Measurements from ENCODE around the gene TTC7B.
"Not testable (repeated sequence)": the region's sequence is repeated elsewhere in the genome, so short reads cannot be mapped to it uniquely, and the experiment has no call there.

The TTC7B gene

DNA sequence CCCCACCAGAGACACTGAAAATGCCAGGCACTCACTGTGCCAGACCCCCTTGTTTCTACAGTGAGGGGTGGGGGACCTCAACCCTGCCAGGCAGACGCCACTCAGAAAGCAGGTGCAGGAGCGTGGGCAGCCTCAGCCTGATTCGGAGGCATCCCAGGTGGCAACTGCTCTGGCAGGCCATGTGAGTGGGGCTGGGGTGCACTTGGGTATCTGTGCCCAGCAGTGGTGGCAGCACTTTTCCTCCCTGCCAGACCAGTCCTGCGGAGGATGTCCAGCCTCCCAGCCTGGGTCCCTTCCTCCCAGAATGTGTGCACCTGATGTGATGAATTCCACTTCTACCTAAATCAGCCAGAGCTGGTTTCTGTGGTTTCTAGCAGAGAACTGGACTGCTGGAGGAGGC lies 13.4 kb upstream of the TTC7B start:
- DNase-seq, result no peak

GRCh38 chr14:90828642-90829487 lies 12.6 kb upstream of the TTC7B start:
- peak; percentile 85 to 90 for DNase-seq

GRCh38 chr14:90827919-90828610 lies 11.8 kb upstream of the TTC7B start:
- peak; percentile 93 to 95 for DNase-seq

- not testable (repeated sequence) for DNase-seq
Measured at GRCh38 chr14:90823542-90823941, 7.3 kb upstream of the TTC7B start.

- peak; percentile 66 to 86 for DNase-seq
Measured at GRCh38 chr14:90820958-90821357, 4.7 kb upstream of the TTC7B start.

DNA sequence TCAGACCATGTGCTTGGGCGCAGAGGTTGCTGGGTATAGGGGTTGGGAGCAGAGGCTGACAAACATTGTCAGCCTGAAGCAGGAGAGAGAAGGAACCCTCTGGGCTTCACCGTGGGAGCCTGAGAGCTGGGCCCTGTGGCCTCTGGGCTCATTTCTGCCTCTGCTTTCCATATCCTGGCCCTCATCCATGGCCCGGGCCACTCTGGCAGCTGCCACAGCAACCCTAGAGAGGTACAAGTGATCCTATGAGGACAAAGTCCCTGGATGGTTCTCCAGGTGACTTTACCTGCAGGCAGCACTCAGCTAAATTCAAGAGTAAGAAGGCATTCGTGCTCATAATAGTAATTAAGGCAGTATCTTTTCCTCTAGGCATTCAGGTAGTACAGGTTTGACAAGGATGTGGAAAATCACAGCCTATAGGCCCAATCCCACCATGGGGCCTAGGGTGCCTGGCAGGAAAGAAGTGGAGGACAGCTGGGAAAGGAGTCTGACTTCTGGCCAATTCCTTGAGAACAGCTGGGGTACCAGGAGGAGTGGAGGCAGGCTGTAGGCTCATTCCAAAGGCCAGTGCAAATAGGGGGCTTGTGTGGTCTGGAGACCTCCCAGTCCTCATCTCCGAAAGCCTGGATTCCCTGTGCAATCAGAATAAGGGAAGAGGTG lies 3.6 kb upstream of the TTC7B start:
- no peak for DNase-seq

DNA sequence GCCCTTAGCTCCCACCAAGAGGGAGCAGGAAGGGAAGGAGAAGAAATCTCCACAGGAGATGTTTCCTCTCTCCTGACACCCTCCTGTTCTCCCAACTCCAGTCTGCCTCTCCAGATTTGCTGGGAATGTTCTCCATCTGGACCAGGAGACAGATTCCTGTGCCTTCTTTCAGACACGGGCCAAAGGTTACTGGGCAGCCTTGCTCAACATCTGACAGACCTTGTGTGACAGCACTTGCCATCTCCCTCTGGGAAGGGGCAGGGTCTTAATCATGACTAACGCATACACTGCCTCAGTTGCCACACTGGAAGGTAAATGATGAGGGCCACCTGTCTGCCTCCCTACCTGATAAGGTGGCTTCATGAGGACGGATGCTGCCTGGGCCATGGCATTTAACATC lies 2.5 kb upstream of the TTC7B start:
- no peak for DNase-seq

DNA sequence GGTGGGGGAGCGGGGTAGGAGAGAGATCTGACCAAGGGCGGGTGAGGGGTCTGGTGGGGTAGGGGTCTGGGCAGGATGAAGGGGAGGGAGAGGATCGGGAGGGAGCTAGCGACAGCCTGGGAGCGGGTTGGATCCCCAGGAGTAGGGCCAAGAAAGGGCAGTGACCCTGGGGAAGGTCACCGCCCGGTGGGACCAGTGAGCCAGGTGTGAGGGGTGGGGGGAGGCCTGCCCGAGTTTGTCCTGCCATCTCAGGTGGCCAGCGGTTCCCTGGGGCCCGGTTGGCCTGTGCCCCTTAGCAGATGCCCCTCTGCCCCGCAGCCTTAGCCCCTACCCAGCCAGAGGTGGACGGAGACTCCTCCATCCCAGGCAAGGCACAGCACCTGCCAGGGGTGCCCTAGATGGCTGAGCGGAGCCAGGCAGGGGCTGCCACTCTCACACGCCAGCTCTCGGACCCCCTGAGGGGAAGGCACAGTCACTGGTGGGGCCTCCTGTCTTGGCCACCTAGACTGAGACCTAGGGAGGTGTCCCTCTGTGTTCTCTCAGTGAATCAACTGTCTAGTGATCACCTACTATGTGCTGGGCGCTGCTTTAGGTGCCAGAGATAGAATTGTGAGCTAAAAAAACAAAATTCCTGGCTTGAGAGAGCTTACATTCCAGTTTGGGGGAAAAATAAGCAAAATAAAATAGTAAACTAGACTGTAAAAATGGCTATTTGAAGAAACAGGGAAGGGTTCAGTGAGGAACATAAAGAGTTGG lies 629 bp upstream of the TTC7B start:
- DNase-seq, result no peak

- no peak for DNase-seq
Measured at GRCh38 chr14:90815572-90815821, 733 bp downstream of the TTC7B start.

DNA sequence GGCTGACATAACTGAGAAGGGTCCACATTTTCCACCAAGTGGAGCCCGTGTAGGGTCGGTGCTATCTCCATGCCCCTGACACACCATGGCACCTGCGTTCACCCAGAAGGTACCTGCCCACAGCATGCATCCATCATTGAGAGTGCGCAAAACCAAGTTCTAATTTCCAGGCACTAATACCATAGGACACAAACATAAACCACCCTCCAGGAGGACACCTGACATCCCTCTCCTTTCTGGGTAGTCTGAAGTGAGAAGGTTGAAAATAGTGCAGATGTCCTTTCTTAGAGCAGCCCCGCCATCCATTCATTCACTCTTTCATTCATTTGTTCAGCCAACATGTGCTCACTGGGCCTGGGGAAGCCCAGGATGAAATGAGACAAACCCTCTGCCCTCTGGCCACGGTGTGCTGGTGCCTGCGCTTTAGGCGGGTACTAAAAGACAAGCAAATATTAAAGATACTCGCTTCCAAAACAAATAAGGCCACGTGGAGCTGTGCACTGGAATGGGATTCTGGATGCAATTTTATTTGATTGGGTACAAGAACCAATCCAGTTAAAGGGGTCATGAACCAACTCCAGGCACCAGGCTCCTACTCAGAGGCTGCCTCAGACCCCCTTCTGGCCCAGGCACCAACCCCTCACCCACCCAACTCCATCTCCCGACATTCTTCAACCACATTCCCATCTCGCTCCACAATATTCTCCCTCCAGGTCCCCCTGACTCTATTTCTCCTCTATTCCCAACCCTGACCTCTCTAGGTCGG lies 1.2 kb downstream of the TTC7B start:
- no peak for DNase-seq

DNA sequence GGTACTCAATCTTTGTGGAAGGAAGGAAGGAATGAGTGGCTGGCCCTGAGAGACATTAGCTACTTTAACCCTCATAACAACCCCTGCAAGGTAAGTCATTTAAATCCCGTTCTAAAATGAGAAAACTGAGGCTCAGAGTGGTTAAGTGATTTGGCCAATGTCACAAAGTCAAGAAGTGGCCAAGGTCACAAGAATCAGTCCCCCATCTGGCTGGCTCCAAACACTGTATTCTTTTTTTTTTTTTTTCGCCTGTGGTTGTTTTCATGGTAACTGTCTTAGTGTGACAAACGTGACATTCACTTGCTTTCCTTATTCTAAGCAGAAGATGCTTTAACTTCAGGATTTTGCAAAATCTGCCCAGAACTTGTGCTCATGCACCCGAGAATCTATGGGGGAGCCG lies 2.8 kb downstream of the TTC7B start:
- DNase-seq, result no peak

- no peak for DNase-seq
Measured at GRCh38 chr14:90812109-90812508, 4.1 kb downstream of the TTC7B start.

DNA sequence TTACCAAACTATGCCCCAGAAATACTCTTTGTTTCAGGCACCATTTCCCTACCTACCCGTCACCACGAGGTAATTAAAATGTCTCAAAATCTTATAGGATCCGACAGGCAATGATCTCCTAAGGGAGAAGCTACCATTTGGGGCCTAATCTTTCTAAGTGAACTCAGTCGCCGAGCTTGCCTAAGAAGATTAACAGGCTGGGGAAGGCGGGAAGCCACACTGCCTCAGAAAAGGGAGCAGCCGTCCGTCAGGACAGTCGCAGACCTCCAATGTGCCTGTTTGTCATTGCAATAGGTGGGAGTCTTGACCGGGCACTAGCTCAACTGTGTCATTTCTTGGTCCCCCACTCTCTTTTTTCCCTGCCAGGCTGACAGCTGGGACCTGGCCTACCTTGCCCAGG lies 4.6 kb downstream of the TTC7B start:
- no peak for DNase-seq

DNA sequence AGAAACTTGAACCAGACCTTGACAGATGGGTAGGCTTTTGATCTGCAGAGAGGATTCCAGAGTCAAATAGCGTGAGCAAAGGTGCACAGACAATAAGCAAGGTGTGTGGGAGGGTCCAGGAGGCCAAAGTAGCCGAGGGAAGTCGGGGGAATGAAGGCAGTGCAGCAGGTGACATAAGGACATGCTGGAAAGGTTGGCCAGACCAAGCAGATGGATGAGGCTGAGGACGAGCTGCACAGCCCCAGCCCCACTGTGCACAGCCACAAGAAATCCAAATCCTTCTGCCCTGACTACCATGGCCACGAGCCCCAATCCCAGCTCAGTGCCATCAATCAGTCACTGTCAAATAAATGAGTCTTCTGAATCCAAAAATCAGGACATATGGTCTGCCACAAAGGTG lies 5.4 kb downstream of the TTC7B start:
- DNase-seq, result no peak

DNA sequence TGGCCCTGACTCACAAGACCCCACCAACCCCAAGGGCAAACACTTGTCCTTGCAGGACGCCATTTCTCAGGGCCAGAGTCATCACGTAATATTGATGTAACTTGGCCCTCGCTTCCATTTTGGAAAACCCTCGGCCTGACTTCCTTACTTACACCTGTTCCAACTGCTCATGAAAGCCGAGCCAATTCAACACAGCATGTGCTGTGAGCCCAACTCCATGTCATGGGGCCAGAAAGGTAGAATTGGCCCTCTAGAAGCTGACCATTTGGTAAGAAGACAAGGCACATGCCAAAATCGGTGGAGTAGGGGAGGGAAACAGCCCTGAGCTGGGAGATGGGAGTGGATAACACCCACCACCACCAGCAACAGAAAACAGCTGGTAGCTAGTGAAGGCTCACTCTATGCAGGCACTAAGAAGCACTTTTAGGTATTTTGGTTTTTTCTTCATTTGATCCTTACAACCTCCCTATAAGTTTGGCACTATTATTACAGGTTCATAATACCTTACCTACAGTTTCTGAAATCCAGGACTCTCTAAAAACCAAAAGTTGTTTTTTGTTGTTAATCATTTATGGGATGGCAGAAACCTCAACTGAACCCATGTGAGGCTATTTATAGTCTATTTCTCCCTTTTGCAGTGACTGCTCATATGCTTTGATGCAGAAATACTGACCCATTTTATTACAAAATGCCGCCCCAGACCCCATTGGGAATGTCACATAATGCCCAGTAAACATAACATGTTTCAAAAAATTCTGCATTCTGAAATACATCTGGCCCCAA lies 6.5 kb downstream of the TTC7B start:
- DNase-seq, result no peak

GRCh38 chr14:90808759-90809529 lies 7.3 kb downstream of the TTC7B start:
- DNase-seq, result peak in 1 of 2 donors; percentile 27

DNA sequence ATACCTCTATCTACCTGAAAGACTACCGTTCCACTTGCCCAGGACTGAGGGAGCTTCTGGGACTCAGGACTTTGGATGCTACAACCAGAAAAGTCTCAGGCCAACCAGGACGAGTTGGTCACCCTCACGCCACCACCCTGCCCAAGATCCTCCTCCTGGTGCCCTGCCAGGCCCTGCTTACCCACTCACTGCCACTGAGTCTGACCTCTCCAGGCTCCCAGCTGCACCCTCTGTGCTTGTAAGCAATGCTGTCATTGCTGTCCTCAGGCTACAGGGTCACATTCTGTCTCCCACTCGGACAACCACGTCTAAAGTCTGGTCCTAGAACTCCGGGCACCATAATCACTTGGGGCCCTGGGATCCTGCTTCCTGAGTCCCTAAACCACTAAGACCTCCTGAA lies 9.2 kb downstream of the TTC7B start:
- no peak for DNase-seq

DNA sequence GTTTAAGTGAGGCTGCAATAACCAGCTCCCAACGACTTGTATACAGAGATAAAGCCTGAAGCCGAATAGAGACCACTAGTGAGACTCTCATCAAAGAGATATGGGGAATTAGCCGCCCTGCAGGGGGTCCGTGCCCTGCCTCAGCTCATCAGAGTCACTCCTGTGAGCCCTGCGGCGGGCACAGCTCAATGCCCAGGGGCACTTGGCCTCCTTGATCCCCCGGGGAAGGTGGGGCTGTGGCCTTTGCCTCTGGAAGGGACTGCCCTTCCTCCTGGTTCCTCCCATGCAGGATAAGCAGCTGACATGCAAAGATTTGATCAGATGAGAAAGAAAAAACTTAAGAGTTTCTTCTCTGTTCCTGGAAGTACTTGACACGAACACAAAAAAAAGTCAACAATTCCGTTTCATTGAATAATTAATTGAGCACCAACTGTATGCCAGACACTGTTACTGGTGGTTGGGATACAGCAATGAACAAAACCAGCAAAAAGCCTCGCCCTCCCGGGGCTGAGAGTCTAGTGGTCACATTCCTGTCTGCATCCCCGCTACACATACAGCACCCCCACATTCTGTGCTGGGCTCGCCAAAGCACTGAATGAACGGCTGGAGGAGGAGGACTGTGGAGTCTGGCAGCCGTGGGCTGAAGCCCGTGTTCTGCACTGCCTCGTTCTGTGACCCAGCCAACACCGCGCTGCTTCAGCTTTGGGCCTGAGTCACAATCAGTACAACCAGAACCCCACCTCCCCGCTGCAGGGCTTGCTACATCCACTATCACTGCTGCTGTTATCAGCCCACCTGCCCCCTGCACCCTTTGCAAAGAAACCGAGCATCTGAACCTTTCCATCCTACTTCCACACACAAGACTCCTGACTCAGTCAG lies 10.3 kb downstream of the TTC7B start:
- DNase-seq, result no peak

GRCh38 chr14:90805084-90805391 lies 11.2 kb downstream of the TTC7B start:
- DNase-seq, result no peak

All from inflammatory macrophage (primary cell).